IMR-90 (cell line): ENCODE results near the gene RNF114.

Experiments used
- CEBPB ChIP-seq: IDR thresholded peaks from 2 replicates; pipeline ENCODE4 v1.6.1; 2012; ENCODE audit warnings: low read depth, low read length, improper control_type of control experiment
- TF ChIP-seq, protein P1 (sequence below): conservative IDR thresholded peaks from 2 replicates; pipeline ENCODE4 v1.5.1; 2012; ENCODE audit warnings: mild to moderate bottlenecking, low read depth, low read length, improper control_type of control experiment

DNA sequence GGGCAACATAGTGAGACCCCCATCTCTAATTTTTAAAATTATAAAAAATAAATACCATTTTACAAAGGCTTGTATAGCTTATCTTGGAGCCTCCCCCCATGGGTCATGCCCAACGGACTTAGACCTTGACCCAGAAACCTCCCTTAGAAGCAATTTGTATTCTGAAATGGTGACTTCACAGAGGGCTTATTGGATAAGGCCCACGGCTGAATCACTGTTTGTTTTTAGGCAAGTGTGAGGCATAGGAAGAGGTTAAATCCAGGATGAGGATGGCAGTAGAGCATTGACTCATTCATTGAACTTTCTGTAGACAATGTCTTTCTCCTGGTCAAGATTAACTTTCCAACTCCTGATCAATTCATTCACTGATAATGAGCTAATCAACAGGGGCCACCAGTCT, 40.3 kb downstream of the RNF114 start:
- TF ChIP-seq, protein P1, sequence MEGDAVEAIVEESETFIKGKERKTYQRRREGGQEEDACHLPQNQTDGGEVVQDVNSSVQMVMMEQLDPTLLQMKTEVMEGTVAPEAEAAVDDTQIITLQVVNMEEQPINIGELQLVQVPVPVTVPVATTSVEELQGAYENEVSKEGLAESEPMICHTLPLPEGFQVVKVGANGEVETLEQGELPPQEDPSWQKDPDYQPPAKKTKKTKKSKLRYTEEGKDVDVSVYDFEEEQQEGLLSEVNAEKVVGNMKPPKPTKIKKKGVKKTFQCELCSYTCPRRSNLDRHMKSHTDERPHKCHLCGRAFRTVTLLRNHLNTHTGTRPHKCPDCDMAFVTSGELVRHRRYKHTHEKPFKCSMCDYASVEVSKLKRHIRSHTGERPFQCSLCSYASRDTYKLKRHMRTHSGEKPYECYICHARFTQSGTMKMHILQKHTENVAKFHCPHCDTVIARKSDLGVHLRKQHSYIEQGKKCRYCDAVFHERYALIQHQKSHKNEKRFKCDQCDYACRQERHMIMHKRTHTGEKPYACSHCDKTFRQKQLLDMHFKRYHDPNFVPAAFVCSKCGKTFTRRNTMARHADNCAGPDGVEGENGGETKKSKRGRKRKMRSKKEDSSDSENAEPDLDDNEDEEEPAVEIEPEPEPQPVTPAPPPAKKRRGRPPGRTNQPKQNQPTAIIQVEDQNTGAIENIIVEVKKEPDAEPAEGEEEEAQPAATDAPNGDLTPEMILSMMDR = no peak
- TF ChIP-seq CEBPB = no peak
